CMK (cell line): ENCODE measurements around the gene RAET1L.
"Not testable (repeated sequence)": the region's sequence is repeated elsewhere in the genome, so short reads cannot be mapped to it uniquely, and the experiment has no call there.

Experiments used
- DNase-seq: peaks from one replicate; pipeline ENCODE4 v3.0.0-alpha.2; 2010; ENCODE audit warnings: low read depth

RAET1L gene

GRCh38 chr6:150016324-150017185 lies 8.8 kb downstream of the RAET1L start:
- no peak for DNase-seq

GRCh38 chr6:150015281-150016001 lies 9.9 kb downstream of the RAET1L start:
- not testable (repeated sequence) for DNase-seq

DNA sequence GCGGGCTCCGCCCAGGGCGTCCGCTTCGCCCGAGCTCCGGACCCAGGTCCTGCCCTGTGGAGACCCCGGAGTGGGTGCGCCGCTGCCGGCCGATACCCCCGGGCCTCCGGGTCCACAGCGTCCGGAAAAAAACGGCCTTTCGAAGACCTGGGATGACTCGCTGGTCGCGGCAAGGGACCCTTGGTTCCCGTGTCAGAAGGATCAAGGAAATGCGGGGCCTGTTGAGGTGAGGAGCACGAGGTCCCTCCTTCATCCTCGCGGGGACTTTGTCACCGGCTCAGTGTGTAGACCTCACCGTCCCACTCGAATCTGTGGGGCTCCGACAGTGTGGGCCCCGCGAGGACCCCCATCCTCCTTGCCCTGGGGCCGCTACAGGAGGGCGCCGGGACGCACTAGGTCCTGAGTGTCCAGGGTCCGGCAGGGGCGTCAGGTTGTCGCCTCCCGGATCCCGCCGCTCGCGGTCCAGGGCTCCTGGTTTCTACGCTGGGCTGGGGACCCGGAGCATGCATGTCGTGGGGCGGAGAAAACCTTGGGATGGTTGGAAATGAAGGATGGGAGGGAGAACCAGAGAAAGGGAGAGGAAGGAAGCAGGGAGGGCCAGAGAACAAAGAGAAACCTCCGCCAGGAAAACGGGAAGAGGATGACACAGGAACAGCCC lies 10.6 kb downstream of the RAET1L start:
- DNase-seq = not testable (repeated sequence)

GRCh38 chr6:150013785-150014622 lies 11.3 kb downstream of the RAET1L start:
- DNase-seq = not testable (repeated sequence)

DNA sequence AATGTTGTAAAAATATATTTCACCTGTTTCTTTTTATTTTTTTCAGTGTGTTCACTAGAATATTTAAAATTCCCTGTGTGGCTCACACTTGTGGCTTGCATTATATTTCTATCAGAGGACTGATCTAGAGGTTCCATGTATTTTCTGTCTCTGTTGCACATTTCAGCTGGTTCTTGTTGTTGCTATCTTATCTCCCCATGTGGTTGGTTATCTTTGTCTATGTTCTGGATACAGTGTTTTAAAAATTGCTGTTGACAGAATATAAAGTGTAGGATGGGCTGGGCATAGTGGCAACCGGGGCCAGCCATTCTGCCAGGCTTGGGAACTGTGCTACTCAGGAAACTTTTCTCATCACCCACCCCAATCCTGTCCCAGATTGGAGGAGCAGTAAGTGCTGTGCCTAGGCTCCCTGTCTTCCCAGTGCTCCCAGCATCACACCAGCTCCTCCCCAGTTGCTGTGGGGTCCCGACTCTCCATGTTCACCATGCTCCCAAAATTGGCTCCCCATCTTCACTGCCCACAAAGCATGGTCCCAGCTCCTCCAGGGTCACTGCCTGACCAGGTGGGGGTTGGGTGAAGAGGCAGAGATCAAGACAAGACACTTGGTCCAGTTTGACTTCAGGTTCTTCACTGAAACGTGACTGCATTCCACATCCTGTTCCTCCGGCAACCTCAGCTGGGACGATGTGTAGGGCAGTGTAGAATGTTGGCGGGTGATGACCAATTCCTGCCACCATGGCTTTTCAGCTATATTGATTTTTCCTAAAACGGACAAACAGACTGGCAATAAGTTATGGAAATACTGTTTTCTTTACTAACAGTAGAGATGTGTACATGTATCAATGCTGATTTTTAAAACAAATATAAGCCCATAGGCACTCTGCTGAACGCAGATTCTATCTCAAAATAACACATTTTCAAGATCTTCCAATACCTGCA lies 12.2 kb downstream of the RAET1L start:
- DNase-seq = not testable (repeated sequence)

DNA sequence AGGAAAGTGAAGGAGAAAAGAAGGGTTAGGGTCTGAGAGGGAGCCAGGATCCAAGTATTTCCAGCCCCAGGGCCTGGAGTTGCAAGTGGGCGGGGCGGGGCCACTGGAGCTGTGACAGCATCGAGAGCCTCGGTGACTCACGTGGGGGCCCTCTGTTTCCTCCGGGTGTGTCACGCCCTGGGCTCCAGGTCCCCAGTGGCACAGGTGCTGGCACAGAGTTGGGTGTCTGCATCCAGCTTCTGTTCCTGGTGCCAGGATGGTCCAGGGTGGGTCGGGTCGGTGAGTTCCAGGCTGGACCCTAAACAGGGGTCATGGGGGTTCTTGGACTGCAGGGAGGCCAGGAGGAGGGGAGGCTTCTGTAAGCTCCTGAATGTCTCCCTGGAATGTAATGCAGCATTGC lies 16.7 kb downstream of the RAET1L start:
- no peak for DNase-seq

DNA sequence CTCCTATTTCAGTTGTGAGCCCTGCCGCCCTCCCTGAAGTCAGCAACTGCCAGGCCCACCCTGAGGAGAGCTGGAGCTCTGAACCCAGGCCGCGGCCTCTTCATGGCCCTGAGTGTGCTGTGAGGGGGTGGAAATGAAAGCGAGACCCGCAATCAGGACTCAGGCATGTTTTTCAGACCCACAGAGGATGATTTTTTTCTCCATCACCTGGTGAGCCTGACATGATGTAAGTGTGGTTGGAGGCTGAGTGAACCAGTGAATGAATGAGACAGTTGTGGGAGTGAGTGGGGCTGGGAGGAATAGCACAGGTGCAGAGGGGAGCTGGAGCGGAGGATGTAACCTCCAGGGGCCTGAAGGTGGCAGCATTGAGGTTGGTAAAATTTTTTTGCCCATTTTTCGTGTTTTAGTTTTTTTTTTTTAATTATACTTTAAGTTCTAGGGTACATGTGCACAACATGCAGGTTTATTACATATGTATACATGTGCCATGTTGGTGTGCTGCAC lies 18.3 kb downstream of the RAET1L start:
- DNase-seq = no peak

DNA sequence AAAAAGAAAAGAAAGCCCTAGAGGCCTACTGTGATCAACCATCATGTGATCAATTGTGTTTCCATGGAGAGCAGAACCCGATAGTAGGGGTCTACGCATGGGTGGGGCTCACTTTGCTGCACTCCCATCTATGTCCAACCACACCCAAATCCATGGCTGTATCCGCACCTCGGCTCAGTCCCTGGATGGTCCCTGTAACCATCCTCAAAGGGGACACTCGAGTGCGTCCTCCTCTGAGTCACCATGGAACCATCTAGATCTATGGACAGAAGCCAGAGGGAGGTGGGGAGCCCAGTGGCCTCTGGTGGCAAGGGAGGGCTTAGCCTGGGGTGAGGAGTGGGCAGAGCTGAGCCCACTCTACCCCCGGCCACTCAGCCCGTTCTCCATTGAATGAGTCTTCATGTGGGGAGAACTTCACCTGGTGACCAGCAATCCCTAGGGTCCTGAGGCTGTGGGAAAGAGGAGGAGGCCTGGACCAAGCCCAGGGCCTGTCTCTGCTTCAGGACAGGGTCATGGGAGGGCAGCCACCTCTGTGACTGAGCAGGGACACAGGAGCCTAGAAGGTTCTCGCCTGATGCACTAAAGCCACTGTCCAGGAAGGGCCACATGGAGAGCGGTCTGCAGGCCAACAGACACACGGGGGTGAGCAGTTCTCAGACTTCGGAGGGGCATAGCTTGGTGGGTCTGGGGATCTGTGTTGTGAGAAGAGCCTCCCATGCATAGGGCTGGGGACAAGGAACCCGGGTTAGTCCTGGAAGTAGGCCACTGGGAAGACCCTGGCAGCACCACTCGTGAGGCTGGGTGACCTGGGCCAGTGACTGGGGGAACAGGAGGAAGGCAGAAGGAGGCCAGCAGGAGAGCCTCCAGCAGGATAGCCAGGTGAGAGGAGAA lies 19.3 kb downstream of the RAET1L start:
- DNase-seq = no peak

DNA sequence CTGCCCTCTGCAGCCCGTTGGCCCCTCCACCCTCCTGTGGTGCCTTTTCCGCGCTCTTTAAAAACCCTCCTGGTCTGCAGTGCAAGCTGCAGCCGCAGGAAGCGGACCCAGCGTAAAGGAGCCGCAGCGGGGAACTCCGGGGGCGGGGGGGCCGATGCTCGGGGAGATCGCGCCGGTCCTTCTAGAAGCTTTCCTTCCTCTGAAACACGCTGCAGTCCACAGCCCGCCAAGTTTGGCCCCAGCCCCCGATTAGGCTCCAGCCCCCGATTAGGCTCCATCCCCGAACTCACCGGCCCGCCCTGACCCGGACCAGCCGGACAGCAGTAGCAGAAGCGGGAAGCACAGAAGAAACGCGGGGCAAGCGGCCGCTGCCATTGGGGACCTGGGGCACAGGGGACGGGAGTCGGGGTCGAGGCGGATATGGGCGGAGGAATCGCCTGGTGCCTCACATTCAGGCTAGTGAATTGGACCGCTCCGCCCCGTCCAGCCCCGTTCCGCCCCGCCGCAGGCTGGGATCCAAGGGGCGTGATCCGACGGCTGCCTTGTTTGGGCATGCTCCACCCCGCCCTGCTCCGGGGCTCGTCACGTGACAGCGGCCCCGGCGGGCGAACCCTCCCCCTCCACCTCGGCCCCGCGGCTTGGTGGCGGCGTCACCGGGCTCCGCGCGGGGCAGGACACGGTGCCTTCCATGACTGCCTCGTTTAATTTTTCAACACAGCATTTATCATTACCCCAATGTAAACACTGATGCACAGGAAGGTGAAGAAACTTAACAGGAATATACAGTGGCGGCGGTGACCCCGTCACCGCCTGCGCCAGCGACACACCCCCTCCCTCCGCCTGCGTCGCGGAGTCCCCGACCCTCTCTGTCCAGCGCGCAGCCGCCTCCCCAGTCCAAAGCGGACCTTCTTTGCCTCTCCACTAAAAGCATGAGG lies 20.3 kb downstream of the RAET1L start:
- peak; percentile 81 for DNase-seq

GRCh38 chr6:150004101-150004782 lies 21.1 kb downstream of the RAET1L start:
- no peak for DNase-seq

DNA sequence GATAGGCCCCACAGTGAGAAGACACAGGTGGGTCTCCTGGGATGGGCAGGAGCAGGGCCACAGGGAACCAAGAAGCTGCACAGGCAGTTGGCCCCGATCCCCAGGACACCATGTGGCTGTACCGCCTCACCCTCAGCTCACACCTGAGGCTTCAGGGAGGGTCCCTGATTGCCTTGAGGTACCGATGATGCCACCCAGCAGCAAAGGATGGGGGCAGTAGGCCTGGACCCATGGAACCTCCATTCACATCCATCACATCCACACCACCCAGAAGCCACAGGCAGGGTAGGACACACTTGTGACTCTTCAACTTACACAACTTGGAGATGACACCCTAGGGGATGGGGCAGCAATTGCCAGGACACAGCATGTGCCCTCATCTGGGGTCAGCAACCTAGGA lies 21.7 kb downstream of the RAET1L start:
- DNase-seq = not testable (repeated sequence)

DNA sequence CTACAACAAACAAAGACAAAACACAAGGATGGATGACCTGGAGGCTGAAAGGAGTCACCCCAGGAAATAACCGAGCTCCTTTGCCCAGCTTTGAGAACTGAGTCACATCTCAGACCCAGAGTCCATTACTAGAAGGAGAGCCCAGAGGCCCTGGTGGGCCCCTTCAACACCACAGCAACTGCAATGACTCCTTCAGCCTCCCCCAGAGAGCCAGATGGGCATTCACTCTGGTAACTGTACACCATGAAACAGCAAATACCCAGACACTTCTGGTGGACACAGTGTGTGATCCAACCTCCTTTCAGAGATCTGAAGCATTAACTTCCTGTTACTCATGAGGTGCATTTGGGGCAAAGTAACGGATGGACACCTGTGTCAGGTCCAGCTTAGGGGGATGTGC lies 22.6 kb downstream of the RAET1L start:
- no peak for DNase-seq

DNA sequence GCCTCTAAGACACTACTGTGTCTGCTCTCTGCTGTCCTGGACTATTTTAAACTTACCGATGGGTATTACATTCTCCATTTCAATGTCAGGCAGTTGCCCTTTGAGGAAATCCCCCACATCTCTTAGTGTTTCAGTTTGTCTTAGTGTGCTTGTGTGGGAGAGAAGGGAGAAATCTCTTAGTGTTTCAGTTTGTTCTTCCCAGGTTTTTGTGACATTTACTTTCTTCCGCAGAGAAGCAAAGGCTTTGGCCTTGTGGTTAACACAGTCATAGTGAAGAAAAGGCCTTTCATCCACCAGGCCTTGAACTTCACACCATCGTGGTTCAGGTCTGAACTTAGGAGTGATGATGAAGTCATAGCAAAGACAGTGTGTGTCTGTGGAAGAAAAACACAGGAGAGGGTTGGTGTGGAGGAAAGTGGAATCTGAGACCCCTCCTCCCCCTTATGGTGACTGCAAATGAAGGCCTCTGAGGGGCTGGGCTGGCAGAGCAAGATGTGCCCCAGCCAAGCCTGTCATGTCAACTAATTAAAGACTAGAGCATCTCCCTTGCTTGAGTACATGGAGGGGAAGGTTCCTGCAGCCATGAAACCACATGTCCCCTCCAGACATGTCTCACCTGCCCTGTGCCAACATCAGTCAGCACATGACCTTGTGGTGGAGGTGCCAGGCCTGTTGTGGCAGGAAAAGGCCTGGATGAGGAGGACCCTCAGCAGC lies 23.9 kb downstream of the RAET1L start:
- DNase-seq = no peak

- DNase-seq = no peak
Measured at GRCh38 chr6:149999636-150000035, 25.7 kb downstream of the RAET1L start.

- DNase-seq = no peak
Measured at GRCh38 chr6:149995971-149996370, 29.4 kb downstream of the RAET1L start.

- DNase-seq = no peak
Measured at GRCh38 chr6:149995235-149995750, 30.0 kb downstream of the RAET1L start.

DNA sequence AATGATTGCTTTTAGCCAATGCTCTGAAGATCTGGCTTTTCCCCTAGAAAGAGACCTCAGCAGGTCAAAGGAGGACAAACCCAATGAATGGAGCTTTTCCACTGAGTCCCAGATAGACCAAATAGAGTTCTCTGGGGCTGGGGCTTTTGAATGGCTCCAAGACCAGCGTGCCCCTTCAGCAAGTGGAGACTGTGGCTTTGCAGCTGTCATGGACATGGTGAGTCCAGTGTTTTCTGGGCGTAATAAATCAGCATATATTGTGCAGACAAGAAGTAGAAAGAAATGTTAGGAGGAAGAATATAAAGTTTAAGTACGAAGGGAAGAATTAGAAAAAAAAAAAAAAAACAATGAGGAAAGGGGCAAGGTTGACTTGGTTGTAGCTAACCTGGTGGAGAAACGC lies 33.5 kb downstream of the RAET1L start:
- no peak for DNase-seq
